Cerebellar cortex (tissue), 1 donor: ENCODE measurements around the gene KRI1.
A peak's percentile ranks its signal among the peaks of the same experiment; 100 is the strongest.

Experiments
- DNase-seq: peaks from one replicate; pipeline ENCODE4 v3.0.0-alpha.2; 2015; ENCODE audit warnings: low spot score

Gene KRI1

DNA sequence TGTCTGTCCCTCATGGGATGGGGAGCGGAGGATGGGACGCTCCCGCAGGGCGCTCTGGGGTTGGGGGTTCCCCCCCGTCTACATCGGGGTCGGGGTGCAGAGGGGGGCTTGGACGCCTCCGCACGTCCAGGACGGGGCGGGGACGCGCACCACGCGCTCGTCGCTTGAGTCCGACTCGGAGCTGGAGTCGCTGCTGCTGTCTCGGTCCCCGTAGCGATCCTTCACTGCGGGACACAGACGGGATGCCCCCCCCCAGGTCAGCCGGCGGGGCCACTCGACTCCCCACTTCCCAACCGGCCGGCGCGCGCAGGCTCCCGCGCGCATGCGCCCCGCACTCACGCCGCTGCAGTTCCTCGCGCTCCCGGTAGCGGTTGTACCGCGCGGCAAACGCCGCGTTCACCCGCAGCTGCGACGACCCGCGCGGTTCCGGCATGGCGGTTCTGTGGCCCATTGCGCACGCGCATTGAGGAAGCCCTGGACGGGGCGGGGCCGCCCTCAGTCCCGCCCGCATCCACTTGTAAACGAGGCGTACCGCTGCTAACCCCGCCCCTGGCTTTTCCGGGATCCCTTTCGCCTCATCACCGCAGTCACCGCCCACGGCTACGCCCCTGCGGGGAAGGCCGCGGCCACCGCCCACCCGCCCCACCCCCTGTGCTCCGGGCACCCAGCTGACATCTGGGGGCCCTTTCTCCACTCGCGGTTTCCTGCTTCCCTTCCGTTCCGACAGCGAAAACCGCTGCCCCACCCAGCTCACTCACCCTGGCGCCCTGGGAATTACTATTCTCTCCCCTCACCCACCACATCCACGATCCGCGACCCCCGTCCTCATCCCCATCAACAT is at the start of gene KRI1:
KRI1 (minus strand) TSS at position 444 of the 841 bp plus-strand sequence; CDS start at position 433, 11 bp downstream.
- DNase-seq: peak; percentile 95

DNA sequence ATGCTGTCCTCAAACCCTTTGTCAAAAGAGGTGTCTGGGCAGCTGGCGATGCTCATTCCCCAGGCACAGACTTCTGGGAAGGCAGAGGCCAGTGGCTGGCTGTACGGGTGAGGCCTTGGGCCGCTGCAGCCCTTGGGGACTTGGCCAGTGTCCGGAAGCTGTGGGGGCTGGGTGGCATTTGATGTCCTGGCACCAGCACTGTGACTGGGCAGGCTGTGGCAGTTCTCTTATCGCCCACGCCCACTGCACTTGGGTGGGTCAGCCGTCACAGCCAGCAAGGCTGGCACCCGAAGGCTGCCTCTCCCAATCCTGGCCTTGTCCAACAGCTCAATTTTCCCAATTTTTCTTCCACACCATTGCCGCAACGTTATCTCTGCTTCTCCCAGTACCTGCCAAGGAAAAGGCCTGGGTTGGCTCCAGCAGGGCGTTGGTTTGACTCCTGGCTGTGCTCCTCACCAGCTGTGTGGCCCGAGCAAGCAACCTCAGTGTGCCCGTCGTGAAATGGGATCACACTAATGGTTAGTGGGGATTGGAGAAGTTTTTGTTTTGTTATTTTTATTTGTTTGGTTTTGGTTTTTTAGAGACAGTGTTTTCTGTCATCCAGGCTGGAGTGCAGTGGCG is 46.8 kb upstream of the KRI1 start:
- peak; percentile 20 for DNase-seq

DNA sequence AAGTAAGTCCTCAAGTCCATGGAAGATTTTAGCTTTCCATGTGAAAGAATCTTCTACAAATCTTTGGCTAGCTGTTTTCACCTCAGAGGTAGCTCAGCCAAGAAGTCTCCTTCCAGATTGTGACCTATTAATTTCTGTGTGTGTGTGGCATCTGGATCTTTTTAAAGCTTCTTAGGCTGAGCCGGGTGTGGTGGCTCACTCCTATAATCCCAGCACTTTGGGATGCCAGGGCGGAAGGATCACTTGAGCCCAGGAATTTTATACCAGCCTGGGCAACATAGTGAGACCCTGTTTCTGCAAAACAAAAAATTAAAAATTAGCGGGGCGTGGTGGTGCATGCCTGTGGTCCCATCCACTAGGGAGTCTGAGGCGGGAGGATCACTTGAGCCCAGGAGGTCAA is 46.1 kb upstream of the KRI1 start:
- DNase-seq: no peak

DNA sequence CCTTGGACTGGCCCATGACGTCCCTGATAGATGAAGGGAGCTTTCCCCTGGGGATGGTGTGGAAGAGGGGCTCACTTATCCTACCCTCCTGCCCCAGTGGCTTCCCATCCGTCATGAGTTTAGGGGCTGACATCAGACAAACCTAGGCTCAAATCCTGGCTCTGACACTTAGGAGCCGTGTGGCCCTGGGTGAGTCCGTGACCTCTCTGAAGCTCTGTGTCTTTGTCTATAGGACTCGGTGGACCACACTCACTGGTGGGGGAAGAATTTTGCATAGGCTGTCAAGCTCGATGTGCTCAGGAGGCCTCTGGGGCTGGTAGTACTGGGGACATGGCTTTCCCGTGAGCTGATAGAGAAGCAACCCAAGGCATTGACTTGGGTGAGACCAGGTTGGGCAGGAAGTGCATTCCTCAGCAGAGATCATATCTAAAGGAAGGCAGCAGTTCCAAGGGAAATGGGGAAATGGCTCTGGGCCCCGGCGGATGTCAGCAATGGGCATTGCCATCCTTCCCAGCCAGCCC is 38.7 kb upstream of the KRI1 start:
- DNase-seq: no peak

DNA sequence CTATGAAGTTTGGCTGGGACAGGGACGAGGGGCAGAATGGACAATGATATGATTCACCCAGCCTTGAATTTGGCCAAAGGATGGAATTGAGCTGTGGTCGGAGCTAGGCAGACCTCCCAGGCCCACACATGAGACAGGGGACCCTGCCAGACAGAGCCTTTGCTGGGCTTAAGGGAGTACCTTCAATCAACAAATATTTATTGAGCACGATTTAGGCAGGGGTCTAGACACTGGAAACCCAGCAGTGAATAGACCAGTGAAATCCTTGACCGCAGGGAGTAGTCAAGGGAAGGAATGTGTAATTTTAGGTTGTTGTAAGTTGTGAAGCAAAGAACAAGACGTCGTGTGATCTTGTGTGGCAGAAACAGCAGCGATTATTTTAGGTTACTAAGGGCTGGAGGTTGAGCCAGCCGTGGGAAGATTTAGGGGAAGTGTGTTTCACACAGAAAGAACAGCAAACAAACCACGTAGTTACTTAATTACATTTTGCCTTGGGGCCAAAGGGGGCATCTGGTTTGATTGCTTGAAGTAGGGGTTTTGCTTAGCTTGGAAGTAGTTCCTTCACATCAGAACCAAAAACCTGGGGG is 38.2 kb upstream of the KRI1 start:
- DNase-seq: no peak

DNA sequence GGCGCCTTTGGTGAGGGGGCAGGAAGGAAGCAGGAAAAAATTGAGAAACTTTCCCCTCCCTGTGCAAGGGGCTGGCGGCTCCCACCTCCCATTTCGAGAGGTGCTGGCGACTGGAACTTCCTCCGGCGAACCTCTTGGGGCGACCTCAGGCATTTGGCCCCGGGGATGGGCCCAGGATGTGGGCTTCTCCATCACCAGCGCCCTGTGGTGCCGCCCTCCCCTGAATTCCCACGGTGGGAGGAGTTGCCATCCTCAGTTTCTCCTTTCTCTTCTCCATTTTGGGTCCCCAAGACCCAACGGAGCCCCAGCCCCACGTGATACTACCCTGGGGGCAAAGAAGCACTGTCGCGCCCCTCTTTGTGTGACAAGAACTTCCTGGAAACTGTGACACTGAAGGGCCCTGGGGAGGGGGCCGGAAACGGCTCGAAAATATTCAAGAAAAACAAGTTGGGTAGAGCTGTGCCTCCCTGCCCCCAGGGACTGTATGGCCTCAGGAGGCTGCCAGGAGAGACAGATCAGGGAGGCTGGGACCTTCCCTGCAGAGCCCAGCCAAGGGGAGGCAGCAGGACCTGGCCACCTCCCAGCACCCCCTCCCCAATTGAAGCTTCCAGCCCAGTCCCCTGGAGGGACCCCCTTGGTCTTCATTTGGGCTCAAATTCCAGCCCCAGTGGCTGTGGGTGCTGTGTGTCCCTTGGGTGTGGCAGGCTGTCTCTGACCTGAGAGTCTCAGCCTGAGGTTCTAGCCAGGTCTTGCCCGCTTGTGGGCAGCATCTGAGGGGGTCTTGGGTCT is 37.5 kb upstream of the KRI1 start:
- DNase-seq: no peak

DNA sequence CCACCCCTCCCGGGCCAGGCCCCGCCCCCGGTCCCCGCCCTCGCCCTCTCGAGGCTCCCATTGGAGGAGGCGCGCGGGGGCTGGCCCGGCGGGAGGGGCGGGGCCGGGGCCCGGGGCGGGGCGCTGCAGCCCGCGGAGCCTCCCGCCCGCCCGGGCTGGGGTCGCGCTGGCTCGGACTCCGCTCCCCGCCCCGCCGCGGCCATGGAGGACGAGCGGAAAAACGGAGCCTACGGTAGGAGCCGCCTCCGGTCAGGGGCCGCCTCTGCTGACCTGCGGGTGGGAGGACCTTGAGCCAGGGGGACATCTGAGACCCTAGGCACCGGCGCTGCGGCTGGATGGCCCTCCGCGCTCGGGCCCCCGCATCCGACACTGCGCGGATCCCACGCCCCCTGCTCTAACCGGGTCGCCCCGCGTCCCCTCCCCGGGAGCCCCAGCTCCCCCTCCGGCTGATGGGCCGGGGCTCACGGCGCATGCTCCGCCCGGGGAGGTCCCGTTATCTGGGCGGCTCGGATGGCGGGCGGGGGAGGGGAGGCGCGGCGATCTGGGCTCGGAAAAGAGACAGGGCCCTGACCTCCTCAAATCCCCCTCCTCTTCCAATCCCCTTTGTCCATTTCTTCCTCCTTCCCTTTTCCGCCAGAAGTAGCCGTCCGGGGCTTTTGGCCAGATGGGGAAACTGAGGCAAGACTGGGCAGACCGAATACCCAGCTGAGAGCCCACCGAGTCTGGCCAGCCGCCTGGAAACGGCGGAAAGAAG is 36.7 kb upstream of the KRI1 start:
- peak; percentile 75 for DNase-seq

DNA sequence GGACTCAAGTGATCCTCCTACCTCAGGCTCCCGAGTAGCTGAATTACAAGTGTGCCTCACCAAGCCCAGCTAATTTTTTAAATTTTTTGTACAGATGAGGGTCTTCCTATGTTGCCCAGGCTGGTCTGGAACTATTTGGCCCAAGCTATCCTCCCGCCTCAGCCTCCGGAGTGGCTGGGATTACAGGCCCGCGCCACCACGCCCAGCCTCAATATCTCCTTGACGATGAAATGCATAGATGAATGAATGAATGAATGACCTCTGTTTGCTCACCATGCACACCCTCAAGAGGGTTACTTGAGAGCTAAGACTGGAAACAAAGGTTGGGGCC is 36.2 kb upstream of the KRI1 start:
- DNase-seq: no peak

DNA sequence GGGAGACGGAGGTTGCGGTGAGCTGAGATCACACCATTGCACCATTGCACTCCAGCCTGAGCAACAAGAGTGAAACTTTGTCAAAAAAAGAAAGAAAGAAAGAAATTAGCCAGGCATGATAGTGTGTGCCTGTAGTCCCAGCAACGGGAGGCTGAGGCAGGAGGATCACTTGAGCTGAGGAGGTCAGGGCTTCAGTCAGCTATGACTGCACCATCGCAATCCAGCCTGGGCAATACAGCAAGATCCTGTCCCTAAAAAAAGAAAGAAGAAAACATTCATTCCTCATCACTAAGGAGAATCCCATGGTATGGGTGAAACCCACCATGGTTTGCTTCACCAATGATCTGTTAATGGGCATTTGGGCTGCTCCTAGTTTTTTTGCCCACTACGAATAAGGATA is 34.3 kb upstream of the KRI1 start:
- DNase-seq: no peak

DNA sequence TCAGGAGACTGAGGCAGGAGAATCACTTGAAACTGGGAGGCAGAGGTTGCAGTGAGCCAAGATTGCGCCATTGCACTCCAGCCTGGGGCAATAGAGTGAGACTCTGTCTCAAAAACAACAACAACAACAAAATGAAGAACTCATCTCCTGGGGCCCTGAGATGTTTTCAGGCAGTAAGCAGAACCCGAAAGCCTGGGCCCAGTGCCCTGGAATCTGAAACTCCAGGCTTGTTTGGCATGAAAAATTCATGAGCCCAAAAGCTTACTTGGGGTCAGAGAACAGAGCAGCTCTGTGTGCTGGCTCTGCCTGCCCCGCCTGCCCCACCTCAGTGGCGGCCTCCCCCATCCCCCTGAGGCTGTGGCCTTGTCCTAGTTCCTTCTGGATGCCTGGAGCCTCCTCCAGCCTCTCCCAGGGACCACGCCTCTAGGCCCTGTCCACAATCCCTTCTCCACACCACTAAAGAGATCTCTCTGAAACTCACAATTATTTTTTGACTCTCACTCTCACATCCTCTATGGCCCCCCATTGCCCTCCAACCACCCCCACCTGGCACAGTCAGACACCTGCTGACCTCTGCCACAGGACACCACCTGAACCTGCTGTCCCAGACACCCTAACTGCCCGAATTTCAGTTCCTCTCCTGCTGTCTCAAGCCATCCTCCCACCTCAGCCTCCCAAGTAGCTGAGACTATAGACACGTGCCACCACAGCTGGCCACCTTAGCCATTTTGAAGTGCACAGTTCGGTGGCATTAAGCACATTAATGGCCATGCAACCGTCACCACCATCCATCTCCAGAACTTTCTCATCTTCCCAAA is 28.2 kb upstream of the KRI1 start:
- no peak for DNase-seq

DNA sequence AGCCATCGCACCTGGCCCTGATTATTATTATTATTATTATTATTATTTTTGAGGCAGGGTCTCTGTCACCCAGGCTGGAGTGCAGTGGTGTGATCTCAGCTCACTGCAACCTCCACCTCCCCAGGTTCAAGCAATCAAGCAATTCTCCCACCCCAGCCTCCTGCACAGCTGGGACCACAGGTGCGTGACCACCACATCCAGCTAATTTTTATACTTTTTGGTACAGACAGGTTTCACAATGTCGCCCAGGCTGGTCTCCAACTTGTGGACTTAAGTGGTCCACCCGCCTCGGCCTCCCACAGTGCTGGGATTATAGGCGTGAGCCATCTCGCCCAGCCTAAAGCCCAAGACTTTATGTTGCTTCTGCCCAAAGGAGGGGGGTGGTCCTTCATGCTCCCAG is 27.3 kb upstream of the KRI1 start:
- DNase-seq: no peak

DNA sequence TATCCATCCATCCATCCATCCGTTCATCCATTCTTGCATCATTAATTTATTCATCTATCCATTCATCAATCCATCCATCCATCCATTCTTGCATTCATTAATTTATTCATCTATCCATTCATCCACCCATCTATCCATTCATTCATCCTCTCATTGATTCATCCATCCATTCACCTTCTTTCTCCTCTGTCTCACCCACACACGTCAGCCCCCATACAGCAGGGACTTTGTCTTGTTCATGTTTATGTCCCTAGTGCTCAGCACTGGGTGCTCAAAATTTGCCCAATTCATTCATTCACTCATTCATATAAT is 22.0 kb upstream of the KRI1 start:
- DNase-seq: no peak

DNA sequence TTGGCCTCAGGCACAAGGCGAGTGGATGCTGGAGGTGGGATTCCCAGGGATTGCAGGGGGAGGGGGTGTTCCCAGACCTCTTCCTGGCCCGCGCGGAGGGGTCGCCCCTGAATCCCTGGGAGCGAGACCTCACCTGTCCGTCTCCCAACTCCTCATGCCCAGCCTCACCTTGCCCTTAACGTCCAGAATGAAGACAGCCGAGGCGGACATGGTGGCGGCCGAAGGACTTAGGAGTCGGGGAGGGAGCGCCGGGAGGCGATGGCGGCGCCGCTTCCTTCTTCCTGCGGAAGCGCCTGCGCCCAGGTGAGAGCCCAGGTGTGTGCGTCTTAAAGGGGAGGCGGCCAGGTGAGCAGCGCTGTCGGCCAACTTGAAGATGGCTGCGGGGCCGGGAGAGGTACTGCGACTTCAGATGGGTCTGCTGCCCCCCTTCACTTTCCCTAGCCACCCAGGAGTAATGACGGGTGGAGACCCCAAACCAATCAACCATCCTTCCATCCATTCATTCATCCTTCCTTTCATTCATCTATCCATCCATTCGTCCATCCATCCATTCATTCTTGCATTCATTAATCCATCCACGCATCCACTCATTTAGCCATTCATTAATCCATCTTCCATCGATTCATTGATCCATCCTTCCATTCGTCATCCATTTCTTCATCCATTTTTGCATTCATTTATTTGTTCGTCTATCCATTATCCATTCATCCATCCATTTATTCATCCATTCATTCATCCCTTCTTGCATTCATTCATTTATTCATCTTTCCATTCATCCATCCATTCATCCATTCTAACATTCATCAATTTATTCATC is 21.4 kb upstream of the KRI1 start, which contains the start of gene AP1M2:
AP1M2 (minus strand) TSS at position 291 of the 817 bp plus-strand sequence; CDS start at position 210, 81 bp downstream.
- no peak for DNase-seq

DNA sequence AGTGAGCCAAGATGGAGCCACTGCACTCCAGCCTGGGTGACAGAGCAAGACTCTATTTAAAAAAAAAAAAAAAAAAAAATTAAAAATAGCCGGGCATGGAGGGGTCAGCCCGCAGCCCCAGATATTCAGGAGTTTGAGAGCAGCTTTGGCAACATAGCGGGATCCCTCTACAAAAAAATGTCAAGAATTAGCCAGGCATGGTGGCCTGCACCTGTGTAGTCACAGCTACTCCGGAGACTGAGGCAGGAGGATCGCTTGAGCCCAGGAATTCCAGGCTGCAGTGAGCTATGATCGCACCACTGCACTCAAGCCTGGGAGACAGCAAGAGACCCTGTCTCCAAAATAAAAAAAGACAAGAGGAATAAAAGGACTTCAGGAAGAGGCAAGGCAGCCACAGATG is 20.6 kb upstream of the KRI1 start:
- no peak for DNase-seq

DNA sequence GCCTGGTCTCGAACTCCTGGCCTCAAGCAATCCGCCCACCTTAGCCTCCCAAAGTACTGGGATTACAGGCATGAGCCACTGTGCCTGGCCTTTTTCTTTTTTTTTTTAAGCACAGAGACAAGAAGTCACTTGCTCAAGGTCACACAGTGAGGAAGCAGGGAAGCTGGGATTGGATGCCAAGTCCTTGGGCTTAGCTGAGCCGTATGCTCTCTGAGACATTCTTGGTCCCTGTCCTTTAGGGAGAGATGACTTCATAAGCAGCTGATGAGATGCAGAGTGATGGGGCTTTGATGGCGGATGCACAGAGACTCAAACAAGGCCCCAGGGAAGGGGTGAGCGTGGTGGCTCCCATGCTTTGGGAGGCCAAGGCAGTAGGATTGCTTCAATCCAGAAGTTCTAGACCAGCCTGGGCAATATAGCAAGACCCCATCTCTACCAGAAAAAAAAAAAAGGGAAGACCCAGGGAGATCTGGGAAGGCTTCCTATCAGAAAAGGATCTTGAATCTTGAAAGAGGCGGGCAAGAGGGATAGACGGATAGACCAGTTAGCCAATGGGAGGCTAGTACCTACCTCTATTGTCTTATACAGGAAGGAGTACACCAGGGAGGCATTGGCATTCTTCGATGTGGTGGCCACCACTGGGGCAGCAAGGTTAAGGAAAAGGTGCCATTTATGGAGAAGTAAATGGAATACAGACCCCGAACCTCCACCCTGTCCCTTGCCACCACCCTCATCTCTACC is 17.4 kb upstream of the KRI1 start:
- no peak for DNase-seq

DNA sequence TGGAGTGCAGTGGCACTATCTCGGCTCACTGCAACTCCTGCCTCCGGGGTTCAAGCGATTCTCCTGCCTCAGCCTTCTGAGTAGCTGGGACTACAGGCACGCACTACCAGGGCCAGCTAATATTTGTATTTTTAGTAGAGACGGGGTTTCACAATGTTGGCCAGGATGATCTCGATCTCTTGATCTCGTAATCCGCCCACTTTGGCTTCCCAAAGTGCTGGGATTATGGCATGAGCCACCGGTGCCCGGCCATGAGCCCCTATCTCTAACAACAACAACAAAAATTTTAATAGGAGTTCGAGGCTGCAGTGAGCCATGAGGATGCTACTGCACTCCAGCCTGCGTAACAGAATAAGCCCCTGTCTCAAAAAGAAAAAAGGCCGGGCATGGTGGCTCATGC is 16.3 kb upstream of the KRI1 start:
- DNase-seq: no peak

DNA sequence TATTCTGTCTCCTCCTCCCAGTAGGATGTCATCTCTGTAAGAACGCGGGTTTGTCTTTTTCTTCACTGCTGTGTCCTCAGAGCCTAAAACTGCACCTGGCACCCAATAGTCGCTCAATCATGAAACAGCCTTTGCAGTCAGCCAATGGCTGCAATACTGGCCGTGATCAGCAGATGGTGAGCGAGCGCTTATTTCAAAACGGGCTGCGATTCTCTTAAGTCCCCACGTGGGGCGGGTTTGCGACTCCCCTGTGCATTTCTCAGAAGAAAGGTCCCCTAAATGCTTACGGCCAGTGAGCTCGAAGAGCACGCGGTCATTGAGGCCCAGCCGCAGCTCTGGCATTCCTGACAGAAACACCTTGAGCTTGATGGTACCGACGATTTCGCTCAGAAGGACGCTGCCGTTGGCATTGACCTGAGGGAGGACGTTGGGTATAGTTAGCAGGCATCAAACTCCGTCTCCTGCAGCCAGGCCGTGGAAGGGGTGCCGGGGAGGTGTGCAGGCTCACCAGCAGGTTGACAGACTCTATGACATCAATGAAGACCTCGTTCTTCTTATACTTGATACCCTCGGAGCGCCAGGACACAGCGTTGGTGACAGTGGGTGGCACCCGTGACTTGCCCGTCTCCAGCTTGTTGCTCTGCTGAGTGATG is 15.3 kb upstream of the KRI1 start:
- DNase-seq: peak; percentile 96

DNA sequence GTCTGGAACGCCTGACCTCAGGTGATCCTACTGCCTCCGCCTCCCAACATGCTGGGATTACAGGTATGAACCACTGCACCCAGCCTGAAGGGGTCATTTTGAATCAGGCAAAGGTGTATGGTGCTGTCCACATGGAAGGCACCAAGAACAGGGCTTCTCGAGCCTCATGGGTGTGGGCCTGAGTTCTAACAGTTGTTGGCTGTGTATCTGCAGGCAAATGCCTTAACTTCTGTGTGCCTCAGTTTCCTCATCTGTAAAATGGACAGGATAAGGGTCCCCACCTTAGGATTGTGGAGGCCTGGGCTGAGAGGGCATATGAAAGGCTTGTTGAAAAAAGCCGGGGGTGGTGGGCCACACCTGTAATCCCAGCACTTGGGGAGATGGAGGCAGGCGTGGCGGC is 12.1 kb upstream of the KRI1 start:
- DNase-seq: no peak
